Activated CD4-positive, alpha-beta T cell treated with anti-CD3 and anti-CD28 coated beads for 1 hour (primary cell): Measurements from ENCODE around the gene GOLGA3.
"Not testable (repeated sequence)": the region's sequence is repeated elsewhere in the genome, so short reads cannot be mapped to it uniquely, and the experiment has no call there.

ENCODE experiments used
- DNase-seq: peaks from one replicate; pipeline ENCODE4 v3.0.0-alpha.2; 2020

The GOLGA3 gene

GRCh38 chr12:132847363-132848356 lies 19.0 kb upstream of the GOLGA3 start:
- no peak for DNase-seq

DNA sequence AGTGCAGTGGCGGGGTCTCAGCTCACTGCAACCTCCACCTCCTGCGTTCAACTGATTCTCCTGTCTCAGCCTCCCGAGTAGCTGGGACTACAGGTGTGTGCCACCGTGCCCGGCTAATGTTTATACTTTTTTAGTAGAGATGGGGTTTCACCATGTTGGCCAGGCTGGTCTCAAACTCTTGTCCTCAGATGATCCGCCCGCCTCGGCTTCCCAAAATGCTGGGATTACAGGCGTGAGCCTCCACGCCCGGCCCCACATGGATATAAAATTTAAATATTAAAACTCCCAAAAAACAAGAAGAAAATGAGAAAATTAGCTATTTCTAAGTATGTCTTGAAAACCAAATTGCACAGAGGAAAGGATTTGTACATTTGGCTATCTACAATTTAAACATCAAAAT lies 16.0 kb upstream of the GOLGA3 start:
- not testable (repeated sequence) for DNase-seq

DNA sequence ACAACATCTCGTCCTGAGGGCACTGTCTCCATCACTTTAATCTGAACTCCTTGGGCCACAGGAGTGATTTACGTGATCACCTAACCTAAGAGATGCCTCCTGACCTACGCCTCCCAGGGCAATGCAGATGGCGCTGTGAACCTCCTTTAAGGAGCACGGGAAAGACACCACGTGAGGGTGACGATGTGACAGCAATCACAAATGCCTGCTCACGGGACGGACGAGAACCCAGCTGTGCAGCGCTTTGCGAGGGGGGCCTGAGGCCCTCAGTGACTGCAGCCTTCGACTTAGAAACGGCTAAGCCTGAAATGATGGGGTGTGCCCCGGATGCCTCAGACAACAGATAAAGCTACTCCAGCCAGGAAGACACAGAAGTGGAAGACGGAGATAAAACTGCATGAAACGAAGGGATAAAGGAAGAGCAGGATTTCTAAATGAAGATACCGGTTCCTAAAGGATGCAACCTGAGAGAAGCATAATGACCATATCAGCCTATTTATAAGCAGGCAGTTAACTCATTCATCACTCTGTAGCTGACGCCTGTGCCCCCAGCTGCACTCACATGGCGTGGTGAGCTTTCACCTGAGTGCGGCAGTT lies 13.9 kb upstream of the GOLGA3 start:
- DNase-seq, result no peak

DNA sequence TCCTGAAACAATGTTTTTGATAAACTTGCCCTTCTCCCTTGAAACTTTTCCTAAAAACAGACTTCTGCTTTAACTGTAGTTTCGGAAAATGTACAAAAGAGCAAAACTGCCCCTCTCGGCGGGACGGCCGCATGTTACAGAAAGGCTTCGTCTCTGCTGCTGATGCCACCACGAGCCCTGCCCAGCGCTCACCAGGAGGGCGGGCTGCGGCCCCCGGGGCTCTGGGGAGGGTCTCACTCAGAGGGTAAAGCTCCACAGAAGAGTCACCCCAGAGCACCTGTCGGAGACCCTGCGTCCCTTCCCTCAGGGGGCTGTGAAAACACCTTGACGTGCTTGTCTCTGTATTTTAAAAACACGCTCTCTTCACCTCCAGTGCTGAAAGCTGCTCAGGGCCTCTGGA lies 12.5 kb upstream of the GOLGA3 start:
- DNase-seq, result no peak

DNA sequence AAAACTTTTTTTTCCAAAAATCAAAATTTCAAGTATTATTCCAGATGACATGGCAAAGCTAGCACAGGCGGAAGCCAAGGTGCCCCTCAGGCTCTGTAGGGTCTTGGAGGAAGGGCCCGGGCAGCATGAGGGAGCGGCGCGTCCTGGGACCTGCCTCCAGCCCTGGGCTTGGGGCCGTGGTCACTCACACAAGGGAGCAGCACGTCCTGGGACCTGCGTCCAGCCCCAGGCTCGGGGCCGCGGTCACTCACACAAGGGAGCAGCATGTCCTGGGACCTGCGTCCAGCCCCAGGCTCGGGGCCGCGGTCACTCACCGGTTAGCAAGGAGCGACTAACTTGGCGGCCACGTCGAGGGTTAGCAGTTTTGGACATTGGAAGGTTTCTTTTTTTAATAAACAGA lies 11.9 kb upstream of the GOLGA3 start:
- DNase-seq, result no peak

- no peak for DNase-seq
These were observed 11.0 kb upstream of the GOLGA3 start for GRCh38 chr12:132839558-132840235.

DNA sequence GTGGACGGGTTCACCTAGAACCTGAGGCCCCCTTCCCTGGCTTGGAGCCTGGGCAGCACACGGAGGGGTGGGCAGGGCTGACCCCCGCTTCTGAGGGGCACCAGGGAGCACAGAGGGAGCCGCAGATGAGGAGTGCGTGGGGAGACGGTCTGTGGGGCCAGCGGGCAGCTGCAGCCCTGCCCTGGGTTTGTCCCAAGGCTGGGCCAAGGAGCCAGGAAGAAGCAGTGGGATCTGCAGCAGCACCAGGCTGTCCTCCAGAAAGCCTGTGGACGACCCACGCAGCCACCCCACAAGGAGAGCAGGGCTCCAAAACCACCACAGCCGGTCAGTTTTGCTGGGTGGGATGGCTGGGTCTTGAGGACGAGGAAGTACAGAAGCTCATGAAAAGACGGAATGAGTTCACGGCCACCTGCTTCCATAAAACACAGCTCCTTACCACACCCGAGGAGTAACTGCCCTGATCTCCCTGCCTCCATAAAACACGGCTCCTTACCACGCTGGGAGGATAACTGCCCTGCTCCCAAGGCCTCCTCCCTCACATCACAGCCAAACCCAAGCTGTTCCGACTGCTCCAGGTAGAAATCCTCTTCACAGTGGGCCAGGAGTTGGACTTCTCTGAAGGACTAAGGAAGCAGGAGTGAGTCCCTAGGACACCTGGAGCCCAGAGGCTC lies 9.9 kb upstream of the GOLGA3 start:
- DNase-seq, result no peak

- DNase-seq, result no peak
These were observed 9.2 kb upstream of the GOLGA3 start for GRCh38 chr12:132837693-132838409.

DNA sequence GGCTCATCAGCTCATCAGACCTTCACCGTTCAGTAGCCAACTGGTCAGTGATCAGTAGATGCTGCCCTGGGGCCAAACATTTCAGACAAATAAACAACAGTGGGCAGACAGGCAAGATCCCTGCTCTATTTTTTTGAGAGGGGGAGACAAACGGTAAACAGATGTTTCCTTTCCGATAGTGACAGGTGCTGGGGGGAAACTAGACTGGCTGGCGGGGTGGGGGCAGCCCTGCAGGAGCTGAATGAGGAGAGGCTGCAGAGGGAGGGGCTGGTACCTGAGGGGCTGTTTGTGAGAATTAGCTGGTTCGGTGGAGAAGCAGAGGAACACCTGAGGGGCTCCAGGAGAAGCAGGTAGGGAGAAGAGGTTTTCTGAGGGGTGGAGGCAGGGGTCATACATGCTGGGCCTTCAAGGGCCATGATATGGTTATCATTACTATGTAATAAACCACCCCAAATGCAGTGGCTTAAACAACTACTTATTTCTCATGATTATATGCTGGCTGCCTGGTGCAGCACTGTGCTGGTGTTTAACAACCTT lies 8.2 kb upstream of the GOLGA3 start:
- DNase-seq, result no peak

DNA sequence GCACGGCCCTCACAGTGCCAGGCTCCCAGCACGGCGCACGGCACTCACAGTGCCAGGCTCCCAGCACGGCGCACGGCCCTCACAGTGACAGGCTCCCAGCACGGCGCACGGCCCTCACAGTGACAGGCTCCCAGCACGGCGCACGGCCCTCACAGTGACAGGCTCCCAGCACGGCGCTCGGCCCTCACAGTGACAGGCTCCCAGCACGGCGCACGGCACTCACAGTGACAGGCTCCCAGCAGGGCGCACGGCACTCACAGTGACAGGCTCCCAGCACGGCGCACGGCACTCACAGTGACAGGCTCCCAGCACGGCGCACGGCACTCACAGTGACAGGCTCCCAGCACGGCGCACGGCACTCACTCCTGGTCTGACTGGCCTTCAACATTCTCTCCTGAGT lies 7.6 kb upstream of the GOLGA3 start:
- not testable (repeated sequence) for DNase-seq

- DNase-seq, result no peak
These were observed 6.7 kb upstream of the GOLGA3 start for GRCh38 chr12:132835076-132836025.

DNA sequence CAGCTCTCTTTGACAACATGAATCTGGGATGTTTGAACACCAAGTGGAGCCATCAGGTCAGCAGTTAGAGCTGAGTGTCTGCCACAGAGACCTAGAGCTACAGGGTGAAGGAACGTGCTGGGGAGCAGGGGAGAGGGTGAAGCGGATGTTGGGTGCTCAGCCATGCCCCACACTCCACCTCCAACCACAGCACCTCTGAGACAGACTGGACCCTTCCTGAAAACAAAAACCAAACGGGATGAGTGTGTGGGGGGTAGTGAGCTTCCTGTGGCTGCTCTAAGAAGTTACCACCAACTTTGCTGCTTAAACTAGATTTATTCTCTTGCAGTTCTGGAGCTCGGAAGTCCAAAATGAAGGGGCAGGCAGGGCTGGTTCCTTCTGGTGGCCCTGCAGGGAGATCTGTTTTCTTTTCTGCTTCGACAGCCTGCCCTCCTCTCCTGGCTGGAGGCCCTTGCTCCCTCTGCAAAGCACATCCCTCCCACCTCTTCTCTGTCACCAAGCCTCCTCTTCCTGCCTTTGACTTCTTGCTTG lies 5.6 kb upstream of the GOLGA3 start:
- DNase-seq, result no peak

GRCh38 chr12:132833341-132833740 lies 4.7 kb upstream of the GOLGA3 start:
- no peak for DNase-seq

DNA sequence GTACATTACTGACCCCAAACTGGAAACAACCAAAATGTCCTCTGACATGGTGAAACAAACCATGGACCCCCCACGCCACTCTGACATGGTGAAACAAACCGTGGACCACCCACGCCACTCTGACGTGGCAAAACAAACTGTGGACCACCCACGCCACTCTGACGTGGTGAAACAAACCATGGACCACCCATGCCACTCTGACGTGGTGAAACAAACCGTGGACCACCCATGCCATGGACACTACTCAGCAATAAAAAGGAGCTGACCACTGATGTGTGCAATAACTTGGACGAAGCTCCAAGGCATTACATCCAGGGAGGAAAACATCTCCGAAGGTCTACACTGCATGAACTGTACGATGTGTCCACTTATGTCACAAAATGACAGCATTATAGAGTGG lies 3.1 kb upstream of the GOLGA3 start:
- DNase-seq, result no peak

- DNase-seq, result no peak
These were observed 636 bp downstream of the GOLGA3 start for GRCh38 chr12:132827763-132828703.

DNA sequence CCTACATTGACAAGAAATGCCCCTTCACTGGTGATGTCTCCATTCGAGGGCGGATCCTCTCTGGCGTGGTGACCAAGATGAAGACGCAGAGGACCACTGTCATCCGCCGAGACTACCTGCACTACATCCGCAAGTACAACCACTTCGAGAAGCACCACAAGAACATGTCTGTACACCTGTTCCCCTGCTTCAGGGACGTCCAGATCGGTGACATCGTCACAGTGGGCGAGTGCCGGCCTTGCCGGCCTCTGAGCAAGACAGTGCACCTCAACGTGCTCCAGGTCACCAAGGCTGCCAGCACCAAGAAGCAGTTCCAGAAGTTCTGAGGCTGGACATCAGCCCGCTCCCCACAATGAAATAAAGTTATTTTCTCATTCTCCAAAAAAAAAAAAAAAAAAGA lies 2.8 kb downstream of the GOLGA3 start:
- DNase-seq, result no peak

DNA sequence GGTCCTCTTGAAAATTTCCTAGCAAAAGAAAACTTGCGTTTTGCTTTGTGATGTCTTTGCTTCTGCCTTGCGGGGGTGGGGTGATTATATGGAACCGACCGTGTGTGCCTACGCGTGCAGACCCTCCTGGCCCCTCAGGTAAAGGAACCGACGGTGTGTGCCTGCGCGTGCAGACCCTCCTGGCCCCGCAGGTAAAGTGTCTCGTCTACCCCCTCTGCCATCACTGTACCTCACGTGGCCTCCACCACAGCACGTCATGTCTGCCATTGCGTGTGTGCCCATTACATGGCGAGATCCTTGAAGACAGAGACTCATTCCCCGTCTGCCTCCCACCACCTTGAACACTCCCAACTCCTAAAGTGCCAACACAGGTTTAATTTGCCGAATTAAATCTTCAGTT lies 3.6 kb downstream of the GOLGA3 start:
- DNase-seq, result no peak

DNA sequence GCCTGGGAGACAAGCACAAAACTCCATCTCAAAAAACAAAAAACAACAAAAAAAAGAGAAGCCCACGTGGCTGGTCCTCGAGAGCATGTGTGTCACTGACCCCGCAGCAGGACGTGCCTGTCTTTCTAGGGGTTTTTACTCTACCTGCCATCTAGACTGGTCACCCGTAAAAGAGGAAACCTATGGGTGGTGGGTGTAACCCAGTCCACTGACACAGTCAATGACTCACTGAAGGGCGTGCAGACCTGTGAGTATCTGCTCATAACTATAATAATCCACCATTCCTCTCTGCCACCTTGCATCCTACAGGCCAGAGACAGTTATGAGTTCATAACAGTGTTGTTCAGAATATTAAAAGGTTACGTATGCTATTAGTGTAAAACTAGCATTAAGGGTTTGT lies 4.6 kb downstream of the GOLGA3 start:
- DNase-seq, result no peak

- DNase-seq, result no peak
These were observed 10.1 kb downstream of the GOLGA3 start for GRCh38 chr12:132818562-132818961.

DNA sequence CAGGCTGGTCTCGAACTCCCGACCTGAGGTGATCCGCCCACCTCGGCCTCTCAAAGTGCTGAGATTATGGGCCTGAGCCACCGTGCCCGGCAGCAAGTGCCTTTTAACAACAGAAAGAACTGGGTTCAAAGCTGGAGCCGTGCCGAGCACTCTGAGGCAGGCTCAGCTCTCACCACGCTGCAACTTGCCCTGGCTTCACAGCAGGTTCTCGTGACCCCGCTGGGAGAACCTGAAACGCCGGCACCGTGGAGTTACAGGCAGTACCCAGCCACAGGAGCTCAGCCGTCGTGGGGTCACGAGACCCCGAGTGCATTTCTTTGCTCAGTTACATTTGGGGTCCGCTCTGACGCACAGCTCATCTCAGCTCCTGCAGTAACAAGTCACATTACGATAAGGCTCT lies 14.4 kb downstream of the GOLGA3 start:
- no peak for DNase-seq
